GM18498 (cell line): ENCODE measurements around the gene FPGS.

ENCODE experiments used
- ATAC-seq: cut with Tn5 transposase; IDR thresholded peaks from one replicate; pipeline ENCODE4 v1.9.1; 2021; ENCODE audit warnings: mild to moderate bottlenecking, moderate library complexity; ENCODE audit not compliant: unreplicated experiment

FPGS gene

GRCh38 chr9:127785933-127786772 is 16.5 kb upstream of the FPGS start, which contains the start of gene CDK9:
Gene CDK9, plus strand, starts transcription at chr9:127786034. Its CDS starts 115 bp downstream, at chr9:127786149.
- peak; percentile 65 for ATAC-seq

- no peak for ATAC-seq
These were observed 15.9 kb upstream of the FPGS start for GRCh38 chr9:127786773-127787104.

- ATAC-seq, result no peak
These were observed 14.2 kb upstream of the FPGS start for GRCh38 chr9:127788337-127789011.

- ATAC-seq, result no peak
These were observed 13.5 kb upstream of the FPGS start for GRCh38 chr9:127789179-127789578.

- no peak for ATAC-seq
These were observed 12.4 kb upstream of the FPGS start for GRCh38 chr9:127790094-127790855.

GRCh38 chr9:127791085-127791484 is 11.6 kb upstream of the FPGS start:
- no peak for ATAC-seq

- no peak for ATAC-seq
These were observed 10.2 kb upstream of the FPGS start for GRCh38 chr9:127792417-127793031.

- no peak for ATAC-seq
These were observed 9.5 kb upstream of the FPGS start for GRCh38 chr9:127793093-127793708.

- no peak for ATAC-seq
These were observed 8.5 kb upstream of the FPGS start for GRCh38 chr9:127794001-127794791.

- ATAC-seq, result no peak
These were observed 6.4 kb upstream of the FPGS start for GRCh38 chr9:127796225-127796813.

GRCh38 chr9:127796852-127797370 is 5.8 kb upstream of the FPGS start:
- no peak for ATAC-seq

- no peak for ATAC-seq
These were observed 617 bp upstream of the FPGS start for GRCh38 chr9:127801955-127802575.

- ATAC-seq, result peak; percentile 9
These were observed 1.0 kb downstream of the FPGS start for GRCh38 chr9:127803507-127804352.

GRCh38 chr9:127805620-127806019 is 2.9 kb downstream of the FPGS start:
- no peak for ATAC-seq

GRCh38 chr9:127806871-127807270 is 4.2 kb downstream of the FPGS start:
- ATAC-seq, result no peak

GRCh38 chr9:127808347-127809001 is 5.8 kb downstream of the FPGS start:
- ATAC-seq, result no peak

GRCh38 chr9:127809002-127809539 is 6.4 kb downstream of the FPGS start:
- ATAC-seq, result no peak
